ENCODE measurements around the gene SH3RF3.
A peak's percentile ranks its signal among the peaks of the same experiment; 100 is the strongest.

Gene SH3RF3

GRCh38 chr2:109378682-109379081, 249.7 kb downstream of the SH3RF3 start:
- no peak for DNase-seq (ENCODE audit: low spot score)

- no peak for DNase-seq (ENCODE audit: low spot score)
Observed at GRCh38 chr2:109379507-109379906, 250.5 kb downstream of the SH3RF3 start.

GRCh38 chr2:109380502-109381326, 251.7 kb downstream of the SH3RF3 start:
- no peak for DNase-seq (ENCODE audit: low spot score)

GRCh38 chr2:109381327-109381820, 252.4 kb downstream of the SH3RF3 start:
- DNase-seq (ENCODE audit: low spot score): no peak

GRCh38 chr2:109382226-109382895, 253.4 kb downstream of the SH3RF3 start:
- no peak for DNase-seq (ENCODE audit: low spot score)

- DNase-seq (ENCODE audit: low spot score): peak; percentile 52
Observed at GRCh38 chr2:109382951-109383350, 253.9 kb downstream of the SH3RF3 start.

- no peak for DNase-seq (ENCODE audit: low spot score)
Observed at GRCh38 chr2:109383505-109384307, 254.7 kb downstream of the SH3RF3 start.

- DNase-seq (ENCODE audit: low spot score): no peak
Observed at GRCh38 chr2:109384308-109385271, 255.6 kb downstream of the SH3RF3 start.

GRCh38 chr2:109385506-109385905, 256.5 kb downstream of the SH3RF3 start:
- no peak for DNase-seq (ENCODE audit: low spot score)

GRCh38 chr2:109386004-109386695, 257.1 kb downstream of the SH3RF3 start:
- DNase-seq (ENCODE audit: low spot score): no peak

- DNase-seq (ENCODE audit: low spot score): no peak
Observed at GRCh38 chr2:109387221-109387735, 258.3 kb downstream of the SH3RF3 start.

- DNase-seq (ENCODE audit: low spot score): no peak
Observed at GRCh38 chr2:109387778-109388469, 258.9 kb downstream of the SH3RF3 start.

- no peak for DNase-seq (ENCODE audit: low spot score)
Observed at GRCh38 chr2:109391243-109391642, 262.2 kb downstream of the SH3RF3 start.

- no peak for DNase-seq (ENCODE audit: low spot score)
Observed at GRCh38 chr2:109392140-109392539, 263.1 kb downstream of the SH3RF3 start.

GRCh38 chr2:109392816-109393661, 264.0 kb downstream of the SH3RF3 start:
- DNase-seq (ENCODE audit: low spot score): no peak

- DNase-seq (ENCODE audit: low spot score): no peak
Observed at GRCh38 chr2:109393662-109393972, 264.6 kb downstream of the SH3RF3 start.

GRCh38 chr2:109395494-109396201, 266.6 kb downstream of the SH3RF3 start:
- no peak for DNase-seq (ENCODE audit: low spot score)

All from hematopoietic multipotent progenitor cell treated with erythropoietin and hydrocortisone succinate and interleukin-3 and kit ligand, for 17 days (in vitro differentiated cells).